H1 (cell line): ENCODE results near the gene MAGI2. TPM values are rescaled to one million over a fixed set of nuclear protein-coding genes. Genes with fewer than 3 reads are reported as not detected.

ENCODE experiments used
- CBX5 ChIP-seq: fragments of 300-800, 300-1000 bp; sonication (generic); IDR thresholded peaks from 2 replicates; pipeline ENCODE4 v1.7.1; 2016; ENCODE audit warnings: antibody characterized with exemption, low read length, low read depth
- RNF2 ChIP-seq: fragments of 200-900, 300-1000 bp; sonication (generic); IDR thresholded peaks from 2 replicates; pipeline ENCODE4 v1.7.1; 2016; ENCODE audit warnings: borderline replicate concordance, low read depth, mild to moderate bottlenecking, antibody characterized with exemption, low read length; ENCODE audit not compliant: poor library complexity, severe bottlenecking; ENCODE audit errors: missing control alignments
- polyA plus RNA-seq, 7 experiments: library from polyadenylated mRNA; depleted of rRNA in 3 of 7; stranded (reverse) in 5 of 7; unstranded in 2 of 7; fragments of >200 nt in 5 of 7; fragments of 200-250 nt in 2 of 7; gene quantifications; 1 replicate in 5 of 7; 2 replicates in 1 of 7; 4 replicates in 1 of 7; pipeline versions ENCODE4 v1.2.1 to v1.2.3, GENCODE V29; 2011 to 2013; ENCODE audit warnings: missing spikeins in 2 of 7, mixed read lengths in 2 of 7
- total RNA-seq: library from RNA; stranded (reverse); fragmentation: NEBNext Ultra II Directional; extraction: Animal tissue kit (Norgen Biotek cat#: 25700); gene quantifications from 2 replicates; pipeline ENCODE4 v1.2.1, GENCODE V29; 2021
- TF ChIP-seq, protein P1 (sequence below): fragments of 300-600 bp; sonication (generic); IDR thresholded peaks from 2 replicates; pipeline ENCODE4 v1.7.1; 2012; ENCODE audit warnings: low read length, moderate library complexity, mild to moderate bottlenecking, inconsistent platforms; ENCODE audit not compliant: insufficient replicate concordance

MAGI2 gene
- total and polyA plus RNA-seq, 2 of the 8 experiments (the other 6 are each of a cell fraction or from before 2014, with no cell fraction given) = 6.0 to 27.3 TPM

DNA sequence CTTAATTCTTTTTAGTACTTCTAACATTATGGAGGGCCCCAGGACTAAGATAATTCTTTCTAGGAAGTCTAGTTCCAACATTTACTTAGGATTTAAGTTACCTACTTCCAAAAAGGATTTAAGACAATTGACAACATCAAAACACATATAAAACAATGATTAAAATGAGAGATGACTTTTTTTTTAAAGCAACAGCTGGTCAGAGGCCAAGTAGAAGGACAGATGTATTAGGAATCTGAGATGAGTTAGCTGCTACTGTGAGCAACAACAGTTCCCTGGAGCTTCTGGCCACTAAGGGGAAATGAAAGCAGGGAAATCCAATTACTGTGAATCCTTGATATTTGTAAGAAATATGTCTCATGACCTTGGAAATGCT lies 1432.6 kb downstream of the MAGI2 start (continued):
- TF ChIP-seq, protein P1, sequence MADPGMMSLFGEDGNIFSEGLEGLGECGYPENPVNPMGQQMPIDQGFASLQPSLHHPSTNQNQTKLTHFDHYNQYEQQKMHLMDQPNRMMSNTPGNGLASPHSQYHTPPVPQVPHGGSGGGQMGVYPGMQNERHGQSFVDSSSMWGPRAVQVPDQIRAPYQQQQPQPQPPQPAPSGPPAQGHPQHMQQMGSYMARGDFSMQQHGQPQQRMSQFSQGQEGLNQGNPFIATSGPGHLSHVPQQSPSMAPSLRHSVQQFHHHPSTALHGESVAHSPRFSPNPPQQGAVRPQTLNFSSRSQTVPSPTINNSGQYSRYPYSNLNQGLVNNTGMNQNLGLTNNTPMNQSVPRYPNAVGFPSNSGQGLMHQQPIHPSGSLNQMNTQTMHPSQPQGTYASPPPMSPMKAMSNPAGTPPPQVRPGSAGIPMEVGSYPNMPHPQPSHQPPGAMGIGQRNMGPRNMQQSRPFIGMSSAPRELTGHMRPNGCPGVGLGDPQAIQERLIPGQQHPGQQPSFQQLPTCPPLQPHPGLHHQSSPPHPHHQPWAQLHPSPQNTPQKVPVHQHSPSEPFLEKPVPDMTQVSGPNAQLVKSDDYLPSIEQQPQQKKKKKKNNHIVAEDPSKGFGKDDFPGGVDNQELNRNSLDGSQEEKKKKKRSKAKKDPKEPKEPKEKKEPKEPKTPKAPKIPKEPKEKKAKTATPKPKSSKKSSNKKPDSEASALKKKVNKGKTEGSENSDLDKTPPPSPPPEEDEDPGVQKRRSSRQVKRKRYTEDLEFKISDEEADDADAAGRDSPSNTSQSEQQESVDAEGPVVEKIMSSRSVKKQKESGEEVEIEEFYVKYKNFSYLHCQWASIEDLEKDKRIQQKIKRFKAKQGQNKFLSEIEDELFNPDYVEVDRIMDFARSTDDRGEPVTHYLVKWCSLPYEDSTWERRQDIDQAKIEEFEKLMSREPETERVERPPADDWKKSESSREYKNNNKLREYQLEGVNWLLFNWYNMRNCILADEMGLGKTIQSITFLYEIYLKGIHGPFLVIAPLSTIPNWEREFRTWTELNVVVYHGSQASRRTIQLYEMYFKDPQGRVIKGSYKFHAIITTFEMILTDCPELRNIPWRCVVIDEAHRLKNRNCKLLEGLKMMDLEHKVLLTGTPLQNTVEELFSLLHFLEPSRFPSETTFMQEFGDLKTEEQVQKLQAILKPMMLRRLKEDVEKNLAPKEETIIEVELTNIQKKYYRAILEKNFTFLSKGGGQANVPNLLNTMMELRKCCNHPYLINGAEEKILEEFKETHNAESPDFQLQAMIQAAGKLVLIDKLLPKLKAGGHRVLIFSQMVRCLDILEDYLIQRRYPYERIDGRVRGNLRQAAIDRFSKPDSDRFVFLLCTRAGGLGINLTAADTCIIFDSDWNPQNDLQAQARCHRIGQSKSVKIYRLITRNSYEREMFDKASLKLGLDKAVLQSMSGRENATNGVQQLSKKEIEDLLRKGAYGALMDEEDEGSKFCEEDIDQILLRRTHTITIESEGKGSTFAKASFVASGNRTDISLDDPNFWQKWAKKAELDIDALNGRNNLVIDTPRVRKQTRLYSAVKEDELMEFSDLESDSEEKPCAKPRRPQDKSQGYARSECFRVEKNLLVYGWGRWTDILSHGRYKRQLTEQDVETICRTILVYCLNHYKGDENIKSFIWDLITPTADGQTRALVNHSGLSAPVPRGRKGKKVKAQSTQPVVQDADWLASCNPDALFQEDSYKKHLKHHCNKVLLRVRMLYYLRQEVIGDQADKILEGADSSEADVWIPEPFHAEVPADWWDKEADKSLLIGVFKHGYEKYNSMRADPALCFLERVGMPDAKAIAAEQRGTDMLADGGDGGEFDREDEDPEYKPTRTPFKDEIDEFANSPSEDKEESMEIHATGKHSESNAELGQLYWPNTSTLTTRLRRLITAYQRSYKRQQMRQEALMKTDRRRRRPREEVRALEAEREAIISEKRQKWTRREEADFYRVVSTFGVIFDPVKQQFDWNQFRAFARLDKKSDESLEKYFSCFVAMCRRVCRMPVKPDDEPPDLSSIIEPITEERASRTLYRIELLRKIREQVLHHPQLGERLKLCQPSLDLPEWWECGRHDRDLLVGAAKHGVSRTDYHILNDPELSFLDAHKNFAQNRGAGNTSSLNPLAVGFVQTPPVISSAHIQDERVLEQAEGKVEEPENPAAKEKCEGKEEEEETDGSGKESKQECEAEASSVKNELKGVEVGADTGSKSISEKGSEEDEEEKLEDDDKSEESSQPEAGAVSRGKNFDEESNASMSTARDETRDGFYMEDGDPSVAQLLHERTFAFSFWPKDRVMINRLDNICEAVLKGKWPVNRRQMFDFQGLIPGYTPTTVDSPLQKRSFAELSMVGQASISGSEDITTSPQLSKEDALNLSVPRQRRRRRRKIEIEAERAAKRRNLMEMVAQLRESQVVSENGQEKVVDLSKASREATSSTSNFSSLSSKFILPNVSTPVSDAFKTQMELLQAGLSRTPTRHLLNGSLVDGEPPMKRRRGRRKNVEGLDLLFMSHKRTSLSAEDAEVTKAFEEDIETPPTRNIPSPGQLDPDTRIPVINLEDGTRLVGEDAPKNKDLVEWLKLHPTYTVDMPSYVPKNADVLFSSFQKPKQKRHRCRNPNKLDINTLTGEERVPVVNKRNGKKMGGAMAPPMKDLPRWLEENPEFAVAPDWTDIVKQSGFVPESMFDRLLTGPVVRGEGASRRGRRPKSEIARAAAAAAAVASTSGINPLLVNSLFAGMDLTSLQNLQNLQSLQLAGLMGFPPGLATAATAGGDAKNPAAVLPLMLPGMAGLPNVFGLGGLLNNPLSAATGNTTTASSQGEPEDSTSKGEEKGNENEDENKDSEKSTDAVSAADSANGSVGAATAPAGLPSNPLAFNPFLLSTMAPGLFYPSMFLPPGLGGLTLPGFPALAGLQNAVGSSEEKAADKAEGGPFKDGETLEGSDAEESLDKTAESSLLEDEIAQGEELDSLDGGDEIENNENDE = no peak
- TF ChIP-seq CBX5 (no peak), RNF2 (no peak)
